CD4-positive, CD25-positive, alpha-beta regulatory T cell (primary cell): ENCODE data around the gene MET. TPM values are rescaled to one million over a fixed set of nuclear protein-coding genes. Genes with fewer than 3 reads are reported as not detected.
A peak's percentile ranks its signal among the peaks of the same experiment; 100 is the strongest.

Experiments
- ATAC-seq, 2 donors: fragments of 150-1000 bp; cut with Tn5 transposase; one replicate each; pipeline ENCODE4 v1.10.0; 2021; ENCODE audit warnings: low read depth in 2 of 2, moderate number of reproducible peaks in 2 of 2, moderate library complexity in 1 of 2
- DNase-seq, 3 donors: peaks; one replicate each; pipeline versions ENCODE4 v3.0.0 to v3.0.0-alpha.2; 2012 to 2022; ENCODE audit warnings: mixed read lengths in 1 of 3
- H3K27ac ChIP-seq: one replicate; pipeline ENCODE4 v1.7.0; 2013; ENCODE audit warnings: mild to moderate bottlenecking, low read length; ENCODE audit not compliant: insufficient read depth, poor library complexity, severe bottlenecking
- H3K27me3 ChIP-seq: one replicate; pipeline ENCODE4 v1.7.0; 2013; ENCODE audit warnings: low read length; ENCODE audit not compliant: control insufficient read depth, insufficient read depth
- H3K36me3 ChIP-seq: one replicate; pipeline ENCODE4 v1.7.0; 2013; ENCODE audit warnings: mild to moderate bottlenecking, low read length, moderate library complexity; ENCODE audit not compliant: control insufficient read depth, insufficient read depth
- H3K4me1 ChIP-seq: 2 replicates; pipeline ENCODE4 v1.7.0; 2013; ENCODE audit warnings: mild to moderate bottlenecking, low read length; ENCODE audit not compliant: insufficient read depth, control insufficient read depth, poor library complexity, severe bottlenecking
- H3K4me3 ChIP-seq: one replicate; pipeline ENCODE4 v1.7.0; 2013; ENCODE audit warnings: low read depth, mild to moderate bottlenecking, low read length, moderate library complexity
- H3K9me3 ChIP-seq, 2 experiments: 1 replicate in 1 of 2; 2 replicates in 1 of 2; pipeline ENCODE4 v1.7.0; 2013; ENCODE audit warnings: low read length in 2 of 2, mild to moderate bottlenecking in 1 of 2, moderate library complexity in 1 of 2; ENCODE audit not compliant: control insufficient read depth in 2 of 2
- H3K27ac Mint-ChIP-seq, 3 donors: one replicate each; pipeline ENCODE4 v1.8.0; 2020 to 2022; ENCODE audit warnings: mild to moderate bottlenecking in 3 of 3, mixed read lengths in 3 of 3, moderate library complexity in 2 of 3
- H3K27me3 Mint-ChIP-seq: one replicate; pipeline ENCODE4 v1.8.0; 2022; ENCODE audit warnings: mild to moderate bottlenecking, mixed read lengths
- H3K36me3 Mint-ChIP-seq: one replicate; pipeline ENCODE4 v1.8.0; 2020; ENCODE audit warnings: mixed read lengths
- H3K4me1 Mint-ChIP-seq, 4 donors: one replicate each; pipeline ENCODE4 v1.8.0; 2020 to 2022; ENCODE audit warnings: mixed read lengths in 4 of 4, mild to moderate bottlenecking in 1 of 4
- H3K4me3 Mint-ChIP-seq, 4 donors: one replicate each; pipeline ENCODE4 v1.8.0; 2020 to 2022; ENCODE audit warnings: mild to moderate bottlenecking in 4 of 4, mixed read lengths in 4 of 4, moderate library complexity in 3 of 4
- H3K9me3 Mint-ChIP-seq, 7 donors: one replicate each; pipeline ENCODE4 v1.8.0; 2020 to 2022; ENCODE audit warnings: mixed read lengths in 7 of 7, mild to moderate bottlenecking in 3 of 7, moderate library complexity in 2 of 7
- polyA plus RNA-seq, 4 donors: library from polyadenylated mRNA; unstranded; fragments of 300-500 nt; fragmentation: Illumina TruSeq; gene quantifications; one replicate each; pipeline ENCODE4 v1.2.3, GENCODE V29; 2021
- total RNA-seq: library from RNA; stranded (reverse); gene quantifications from one replicate; pipeline ENCODE4 v1.2.3, GENCODE V29; 2022

MET gene
- not detected for total RNA-seq
- polyA plus RNA-seq: not detected

DNA sequence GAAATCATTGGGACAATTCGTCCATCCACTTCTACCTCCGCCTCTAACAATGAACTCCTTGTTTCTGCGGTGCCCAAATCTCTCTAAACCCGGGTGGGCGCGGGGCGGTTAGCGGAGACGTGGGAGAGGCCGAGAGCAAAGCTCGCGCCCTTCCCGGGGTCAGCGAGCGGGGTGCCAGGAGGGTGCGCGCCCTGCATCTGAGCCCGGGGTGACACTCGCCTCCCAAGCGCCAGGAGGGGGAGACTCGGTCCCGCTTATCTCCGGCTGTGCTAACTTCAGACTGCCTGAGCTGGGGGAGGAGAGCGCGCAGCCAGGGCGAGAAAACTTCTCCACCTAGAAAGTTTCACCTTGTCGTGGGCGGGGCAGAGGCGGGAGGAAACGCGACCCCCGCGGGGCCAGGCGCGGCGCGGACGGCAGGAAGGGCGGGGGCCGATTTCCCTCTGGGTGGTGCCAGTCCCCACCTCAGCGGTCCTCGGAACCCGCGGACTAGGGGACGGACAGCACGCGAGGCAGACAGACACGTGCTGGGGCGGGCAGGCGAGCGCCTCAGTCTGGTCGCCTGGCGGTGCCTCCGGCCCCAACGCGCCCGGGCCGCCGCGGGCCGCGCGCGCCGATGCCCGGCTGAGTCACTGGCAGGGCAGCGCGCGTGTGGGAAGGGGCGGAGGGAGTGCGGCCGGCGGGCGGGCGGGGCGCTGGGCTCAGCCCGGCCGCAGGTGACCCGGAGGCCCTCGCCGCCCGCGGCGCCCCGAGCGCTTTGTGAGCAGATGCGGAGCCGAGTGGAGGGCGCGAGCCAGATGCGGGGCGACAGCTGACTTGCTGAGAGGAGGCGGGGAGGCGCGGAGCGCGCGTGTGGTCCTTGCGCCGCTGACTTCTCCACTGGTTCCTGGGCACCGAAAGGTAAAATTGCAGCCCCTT is at the start of gene MET:
MET (plus strand) TSS at position 516 of the 915 bp plus-strand sequence. CDS start 26,889 bp downstream, outside the sequence.
- Histone ChIP-seq H3K36me3 (no peaks in the 10 kb centered on the region), H3K4me3 (no peak within 1 kb of the TSS), H3K9me3 (no peaks in the 10 kb centered on the region), H3K27me3 (peaks cover 25% of the 10 kb centered on the region), H3K4me1 (peaks cover 3% of the 10 kb centered on the region), H3K27ac (no peak within 1 kb of the TSS)
- no peaks in the 10 kb centered on the region for H3K36me3 Mint-ChIP-seq
- peak in 1 of 3 donors; percentile 61 for DNase-seq
- H3K9me3 Mint-ChIP-seq: peaks cover 0 to 4% (median 0%) of the 10 kb centered on the region in 7 donors
- no peak within 1 kb of the TSS for H3K27ac Mint-ChIP-seq
- H3K4me1 Mint-ChIP-seq: peaks cover 0 to 12% (median 3%) of the 10 kb centered on the region in 4 donors
- H3K4me3 Mint-ChIP-seq: peak within 1 kb of the TSS; percentile 16 to 67 (median 44)
- peak; percentile 50 to 58 for ATAC-seq
- peaks cover 41% of the 10 kb centered on the region for H3K27me3 Mint-ChIP-seq

DNA sequence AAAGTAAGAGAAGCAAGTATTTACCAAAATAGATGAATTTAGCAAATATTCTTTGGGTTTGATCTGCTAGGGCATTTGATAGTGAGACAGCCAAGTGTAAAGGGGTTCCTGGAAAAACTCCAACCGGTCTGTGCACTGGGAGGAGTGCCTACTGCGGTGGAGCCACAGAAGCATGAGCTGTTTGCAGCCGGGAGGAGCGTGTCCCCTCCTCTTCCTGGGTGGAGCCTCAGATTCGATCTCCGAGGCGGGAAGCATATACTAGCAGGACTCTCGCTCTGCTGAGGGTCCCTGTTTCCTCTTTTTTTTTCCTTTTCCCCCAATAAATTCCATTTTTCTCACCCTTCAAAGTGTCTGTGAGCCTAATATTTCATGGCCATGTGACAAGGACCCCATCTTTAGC is 45.1 kb upstream of the MET start:
- Mint-ChIP-seq H3K4me1 (no peaks in the 10 kb centered on the region), H3K9me3 (peaks cover 0 to 2% (median 0%) of the 10 kb centered on the region in 7 donors), H3K27ac (no peak overlapping the region), H3K4me3 (no peak overlapping the region), H3K36me3 (no peaks in the 10 kb centered on the region), H3K27me3 (peaks cover 7% of the 10 kb centered on the region)
- no peaks in the 10 kb centered on the region for H3K9me3 ChIP-seq
- no peaks in the 10 kb centered on the region for H3K4me1 ChIP-seq
- H3K27ac ChIP-seq: no peak overlapping the region
- DNase-seq (no peak), ATAC-seq (no peak)
- no peak overlapping the region for H3K4me3 ChIP-seq
- no peaks in the 10 kb centered on the region for H3K36me3 ChIP-seq
- H3K27me3 ChIP-seq: peaks cover 1% of the 10 kb centered on the region

DNA sequence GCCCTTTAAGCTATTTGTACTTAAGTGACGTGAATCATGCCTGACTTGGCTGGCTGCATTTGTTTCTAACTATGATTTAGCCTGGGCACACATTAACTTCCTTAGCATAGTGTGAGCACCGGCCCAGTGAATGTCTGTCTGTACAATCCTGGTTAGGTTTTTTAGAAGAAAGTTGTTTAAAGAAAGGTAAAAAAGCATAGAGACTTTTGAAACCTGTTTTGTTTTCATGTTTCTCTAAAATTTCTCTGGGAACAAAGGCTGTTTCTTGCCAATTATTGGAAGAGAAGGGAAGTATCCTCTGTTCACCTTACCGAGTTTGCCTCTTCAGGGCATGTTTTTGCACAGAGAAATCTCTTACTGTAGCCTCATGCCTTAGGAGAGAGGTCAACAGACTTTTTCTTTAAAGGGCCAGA is 42.9 kb upstream of the MET start:
- Mint-ChIP-seq H3K27me3 (peaks cover 5% of the 10 kb centered on the region), H3K36me3 (no peaks in the 10 kb centered on the region), H3K4me1 (no peaks in the 10 kb centered on the region), H3K4me3 (no peak overlapping the region), H3K27ac (no peak overlapping the region), H3K9me3 (peaks cover 0 to 2% (median 0%) of the 10 kb centered on the region in 7 donors)
- Histone ChIP-seq H3K4me3 (no peak overlapping the region), H3K27ac (no peak overlapping the region), H3K9me3 (no peaks in the 10 kb centered on the region), H3K36me3 (no peaks in the 10 kb centered on the region), H3K27me3 (peaks cover 5% of the 10 kb centered on the region), H3K4me1 (no peaks in the 10 kb centered on the region)
- DNase-seq: no peak
- no peak for ATAC-seq

DNA sequence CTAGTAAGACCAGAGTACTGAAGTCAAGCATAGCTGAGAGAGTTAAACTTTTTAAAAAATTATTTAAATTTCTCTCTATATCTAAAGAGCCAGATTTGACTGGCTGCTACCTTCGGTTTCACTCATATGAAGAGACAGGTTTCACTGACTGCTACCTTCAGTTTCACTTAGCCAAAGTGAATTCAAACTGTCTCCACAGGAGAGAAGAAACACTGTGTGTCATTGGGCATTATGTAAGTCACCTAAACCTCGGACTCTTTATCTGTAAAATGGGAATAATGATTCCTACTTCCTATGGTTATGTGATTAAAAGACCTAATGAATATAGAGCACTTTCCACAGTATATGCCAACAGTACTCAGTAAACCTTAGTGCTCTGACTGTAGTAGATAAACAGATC is 41.6 kb upstream of the MET start:
- peaks cover 5% of the 10 kb centered on the region for H3K27me3 Mint-ChIP-seq
- H3K4me1 ChIP-seq: no peaks in the 10 kb centered on the region
- H3K4me1 Mint-ChIP-seq: no peaks in the 10 kb centered on the region
- H3K27ac ChIP-seq: no peak overlapping the region
- H3K36me3 Mint-ChIP-seq: no peaks in the 10 kb centered on the region
- H3K27ac Mint-ChIP-seq: no peak overlapping the region
- DNase-seq: peak in 1 of 3 donors; percentile 15
- H3K4me3 ChIP-seq: no peak overlapping the region
- H3K4me3 Mint-ChIP-seq: no peak overlapping the region
- ATAC-seq: peak in 1 of 2 donors; percentile 34
- no peaks in the 10 kb centered on the region for H3K36me3 ChIP-seq
- H3K27me3 ChIP-seq: peaks cover 4% of the 10 kb centered on the region
- H3K9me3 Mint-ChIP-seq: peaks cover 0 to 2% (median 0%) of the 10 kb centered on the region in 7 donors
- no peaks in the 10 kb centered on the region for H3K9me3 ChIP-seq

DNA sequence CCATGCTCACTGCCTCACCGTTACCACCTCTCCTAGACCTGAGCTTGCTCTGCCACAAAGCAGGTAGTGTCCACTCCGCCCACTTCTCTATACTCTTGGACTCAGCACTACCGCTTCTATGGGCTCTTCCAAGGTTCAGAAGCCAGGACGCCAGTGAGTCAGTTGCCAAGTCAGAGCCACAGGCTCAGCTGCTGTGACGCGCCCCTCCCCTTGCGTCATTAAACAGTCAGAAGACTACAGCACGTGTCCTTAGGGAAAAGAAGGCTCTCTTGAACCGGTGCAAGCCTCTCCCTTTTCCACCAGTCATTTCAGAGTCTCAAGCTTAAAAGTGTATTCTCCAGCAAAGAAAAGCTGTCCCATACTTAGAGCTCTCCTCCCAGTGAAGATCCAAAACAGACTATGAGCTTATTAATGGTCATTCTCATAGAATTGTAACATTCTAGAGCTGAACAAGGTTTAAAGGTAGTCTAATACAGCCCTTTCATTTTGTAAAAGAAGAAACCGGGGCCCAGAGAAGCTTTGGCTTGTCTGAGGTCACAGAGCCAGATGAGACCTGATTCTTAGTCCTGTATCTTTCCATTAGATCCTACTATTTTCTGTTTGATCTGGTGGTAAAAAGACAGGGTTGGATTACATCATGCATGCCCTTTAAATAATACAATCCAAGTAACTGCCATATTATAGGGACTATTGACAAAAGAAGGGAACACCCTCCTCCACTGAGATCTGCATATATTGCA is 40.9 kb upstream of the MET start:
- Histone ChIP-seq H3K36me3 (no peaks in the 10 kb centered on the region), H3K4me3 (no peak overlapping the region)

DNA sequence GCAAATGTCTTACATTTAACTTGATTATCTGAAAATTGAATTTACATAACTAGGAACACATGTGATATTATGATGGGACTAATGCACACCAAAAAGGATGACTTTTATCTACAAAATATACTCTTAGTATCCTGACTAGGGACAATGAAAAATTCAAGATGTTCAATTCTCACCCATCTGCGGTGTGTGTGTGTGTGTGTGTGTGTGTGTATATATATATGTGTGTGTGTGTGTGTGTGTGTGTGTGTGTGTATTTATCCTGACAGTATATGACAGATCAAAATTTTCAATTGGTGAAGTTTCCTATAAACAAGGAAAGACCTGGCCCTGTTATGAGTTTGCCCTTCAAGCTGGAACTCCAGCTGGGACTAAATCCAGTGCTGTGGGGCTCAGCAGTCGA is 40.3 kb upstream of the MET start:
- Histone ChIP-seq H3K4me1 (no peaks in the 10 kb centered on the region), H3K9me3 (no peaks in the 10 kb centered on the region), H3K27me3 (peaks cover 3% of the 10 kb centered on the region), H3K27ac (no peak overlapping the region), H3K4me3 (no peak overlapping the region), H3K36me3 (no peaks in the 10 kb centered on the region)
- Mint-ChIP-seq H3K27ac (no peak overlapping the region), H3K4me3 (peak overlapping the region in 1 of 4 donors; percentile 38), H3K4me1 (no peaks in the 10 kb centered on the region), H3K27me3 (peaks cover 9% of the 10 kb centered on the region), H3K36me3 (no peaks in the 10 kb centered on the region), H3K9me3 (peaks cover 0 to 2% (median 0%) of the 10 kb centered on the region in 7 donors)
- ATAC-seq: no peak
- no peak for DNase-seq

More for the DNA sequence above, 40.9 kb upstream of the MET start:
- no peaks in the 10 kb centered on the region for H3K4me1 Mint-ChIP-seq
- no peaks in the 10 kb centered on the region for H3K36me3 Mint-ChIP-seq
- ATAC-seq: no peak
- Histone ChIP-seq H3K9me3 (no peaks in the 10 kb centered on the region), H3K27me3 (peaks cover 3% of the 10 kb centered on the region), H3K4me1 (no peaks in the 10 kb centered on the region), H3K27ac (no peak overlapping the region)
- H3K9me3 Mint-ChIP-seq: peaks cover 0 to 2% (median 0%) of the 10 kb centered on the region in 7 donors
- peaks cover 7% of the 10 kb centered on the region for H3K27me3 Mint-ChIP-seq
- no peak overlapping the region for H3K27ac Mint-ChIP-seq
- H3K4me3 Mint-ChIP-seq: no peak overlapping the region
- DNase-seq: no peak

DNA sequence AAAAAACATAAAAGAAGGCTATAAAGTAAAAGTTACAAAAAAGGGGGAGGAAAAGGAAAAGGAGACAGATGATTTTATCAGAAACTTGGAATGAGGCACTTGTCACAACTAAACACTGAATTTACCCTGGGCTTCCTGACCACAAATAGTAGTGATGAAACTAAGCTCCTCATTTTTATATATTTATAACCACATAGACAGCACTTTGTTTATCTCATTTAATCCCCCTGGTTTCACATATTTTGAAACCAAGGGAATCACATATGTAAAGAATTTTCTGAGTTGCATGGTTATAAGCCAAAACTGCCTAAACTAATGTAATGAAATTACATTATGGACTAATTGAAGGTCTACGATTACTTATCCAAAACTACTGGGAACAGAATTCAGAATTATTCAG is 39.6 kb upstream of the MET start:
- no peak overlapping the region for H3K4me3 ChIP-seq
- peaks cover 3% of the 10 kb centered on the region for H3K27me3 ChIP-seq
- H3K27ac Mint-ChIP-seq: no peak overlapping the region
- DNase-seq: no peak
- H3K9me3 ChIP-seq: no peaks in the 10 kb centered on the region
- no peaks in the 10 kb centered on the region for H3K36me3 ChIP-seq
- peaks cover 0 to 2% (median 0%) of the 10 kb centered on the region in 7 donors for H3K9me3 Mint-ChIP-seq
- ATAC-seq: no peak
- H3K4me1 Mint-ChIP-seq: no peaks in the 10 kb centered on the region
- no peak overlapping the region for H3K4me3 Mint-ChIP-seq
- no peaks in the 10 kb centered on the region for H3K36me3 Mint-ChIP-seq
- H3K27ac ChIP-seq: no peak overlapping the region
- peaks cover 9% of the 10 kb centered on the region for H3K27me3 Mint-ChIP-seq
- H3K4me1 ChIP-seq: no peaks in the 10 kb centered on the region
